ENCODE results near the gene GLI3.

DNA sequence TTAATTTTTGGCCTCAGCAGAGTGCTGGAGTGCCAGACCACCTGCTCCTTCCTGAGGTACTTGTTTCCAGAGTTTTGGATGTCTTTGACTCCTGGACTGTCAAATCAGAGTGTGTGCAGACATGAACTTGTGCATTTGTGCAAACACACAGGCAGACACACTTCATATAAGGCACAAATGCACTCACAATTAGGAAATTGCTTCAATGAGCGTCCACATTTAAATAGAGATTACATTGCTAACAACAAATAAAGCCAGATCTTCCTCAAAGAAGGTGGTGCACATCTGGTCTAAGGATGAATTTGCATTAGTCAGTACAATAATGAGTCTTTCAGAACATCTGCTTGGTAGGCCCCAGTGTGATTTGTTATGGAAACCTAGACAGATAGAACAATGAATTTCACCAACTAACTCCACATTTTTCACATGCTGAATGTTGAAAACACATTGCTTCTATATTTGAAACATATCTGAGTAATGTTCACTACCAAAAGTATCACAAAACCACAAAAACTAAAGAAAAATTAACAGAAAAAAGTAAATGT is 267.4 kb downstream of the GLI3 start:
- TF ChIP-seq, protein P1, sequence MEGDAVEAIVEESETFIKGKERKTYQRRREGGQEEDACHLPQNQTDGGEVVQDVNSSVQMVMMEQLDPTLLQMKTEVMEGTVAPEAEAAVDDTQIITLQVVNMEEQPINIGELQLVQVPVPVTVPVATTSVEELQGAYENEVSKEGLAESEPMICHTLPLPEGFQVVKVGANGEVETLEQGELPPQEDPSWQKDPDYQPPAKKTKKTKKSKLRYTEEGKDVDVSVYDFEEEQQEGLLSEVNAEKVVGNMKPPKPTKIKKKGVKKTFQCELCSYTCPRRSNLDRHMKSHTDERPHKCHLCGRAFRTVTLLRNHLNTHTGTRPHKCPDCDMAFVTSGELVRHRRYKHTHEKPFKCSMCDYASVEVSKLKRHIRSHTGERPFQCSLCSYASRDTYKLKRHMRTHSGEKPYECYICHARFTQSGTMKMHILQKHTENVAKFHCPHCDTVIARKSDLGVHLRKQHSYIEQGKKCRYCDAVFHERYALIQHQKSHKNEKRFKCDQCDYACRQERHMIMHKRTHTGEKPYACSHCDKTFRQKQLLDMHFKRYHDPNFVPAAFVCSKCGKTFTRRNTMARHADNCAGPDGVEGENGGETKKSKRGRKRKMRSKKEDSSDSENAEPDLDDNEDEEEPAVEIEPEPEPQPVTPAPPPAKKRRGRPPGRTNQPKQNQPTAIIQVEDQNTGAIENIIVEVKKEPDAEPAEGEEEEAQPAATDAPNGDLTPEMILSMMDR (IDR thresholded peaks at IDR 0.05; ENCODE audit: insufficient read depth, low read depth, low read length), result no peak
- TF ChIP-seq EZH2 (IDR thresholded peaks at IDR 0.05; ENCODE audit: insufficient read depth, low read length), result no peak
